GM19438 (cell line): ENCODE data around the gene HIGD1C.

Source experiments
- ATAC-seq: cut with Tn5 transposase; IDR thresholded peaks from one replicate; pipeline ENCODE4 v1.9.1; 2021; ENCODE audit warnings: low read depth; ENCODE audit not compliant: unreplicated experiment

The HIGD1C gene

GRCh38 chr12:50981319-50982239 is 29.2 kb downstream of the HIGD1C start:
- no peak for ATAC-seq

DNA sequence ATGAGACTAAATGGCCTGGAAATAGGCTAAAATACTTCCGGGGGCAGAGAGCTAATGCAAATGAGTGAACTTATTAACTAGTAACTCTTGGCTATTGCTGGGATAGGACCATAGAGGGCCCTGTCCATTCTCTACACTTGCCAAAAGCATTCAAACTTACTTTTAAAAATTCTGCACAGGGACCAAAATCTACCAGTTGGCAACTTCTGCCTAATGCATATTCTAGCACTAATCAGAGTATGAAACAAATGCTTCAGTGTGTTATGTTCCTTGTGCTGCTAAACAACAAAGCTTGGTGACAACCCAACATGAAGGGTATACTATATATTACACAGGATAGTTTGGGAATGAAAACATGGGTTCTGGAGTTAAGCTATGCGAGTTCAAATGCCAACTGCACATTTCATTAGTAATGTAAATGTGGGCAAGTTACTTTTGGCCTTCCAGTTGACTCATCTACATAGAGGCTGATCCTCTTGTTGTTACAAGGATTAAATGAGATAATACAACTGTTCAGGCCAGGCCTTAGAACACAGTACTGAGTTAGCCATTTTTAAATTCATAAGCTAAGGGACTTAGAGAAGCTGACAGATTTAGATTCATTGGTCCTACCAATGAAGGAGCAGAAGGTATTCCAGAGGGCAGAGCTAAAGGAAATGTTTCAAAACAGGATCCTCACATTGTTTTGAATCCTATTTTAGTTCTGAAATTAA is 32.4 kb downstream of the HIGD1C start:
- no peak for ATAC-seq

GRCh38 chr12:50985322-50985721 is 33.0 kb downstream of the HIGD1C start:
- no peak for ATAC-seq

DNA sequence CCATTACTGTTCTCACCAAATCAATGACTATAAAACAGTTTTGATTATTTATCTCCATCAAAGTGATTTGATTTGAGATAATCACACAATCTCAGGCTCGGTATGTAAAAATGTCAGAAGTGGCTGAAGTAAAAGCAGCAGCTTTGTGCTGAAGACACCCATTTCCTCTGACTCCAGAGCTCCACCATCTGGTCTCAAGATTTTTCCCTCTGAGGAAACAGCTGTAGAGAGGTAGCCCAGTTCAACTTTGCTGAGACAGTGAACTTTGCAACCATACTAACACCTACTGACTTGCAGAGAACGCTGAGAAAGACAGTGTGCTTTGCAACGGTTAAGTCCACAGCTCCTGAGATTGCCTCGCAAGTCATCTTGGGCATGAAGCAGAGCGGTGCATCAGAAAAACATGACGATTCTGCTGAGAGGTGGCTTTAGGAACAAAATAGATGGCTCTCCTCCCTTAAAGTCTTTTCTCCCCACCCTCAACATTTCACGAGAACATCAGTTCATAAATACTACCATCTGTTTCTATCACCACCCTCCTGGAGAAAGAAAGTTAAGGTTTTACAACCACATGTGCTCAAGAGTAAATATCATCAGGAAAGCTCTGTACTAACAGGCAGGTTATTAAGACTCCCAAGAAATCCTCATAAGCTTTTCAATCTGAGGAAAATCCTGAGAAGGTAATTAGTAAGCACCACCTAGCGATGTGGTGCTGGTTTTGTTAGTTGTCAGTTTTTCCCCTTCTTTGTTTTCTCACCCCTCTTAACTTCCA is 34.8 kb downstream of the HIGD1C start:
- ATAC-seq: no peak

DNA sequence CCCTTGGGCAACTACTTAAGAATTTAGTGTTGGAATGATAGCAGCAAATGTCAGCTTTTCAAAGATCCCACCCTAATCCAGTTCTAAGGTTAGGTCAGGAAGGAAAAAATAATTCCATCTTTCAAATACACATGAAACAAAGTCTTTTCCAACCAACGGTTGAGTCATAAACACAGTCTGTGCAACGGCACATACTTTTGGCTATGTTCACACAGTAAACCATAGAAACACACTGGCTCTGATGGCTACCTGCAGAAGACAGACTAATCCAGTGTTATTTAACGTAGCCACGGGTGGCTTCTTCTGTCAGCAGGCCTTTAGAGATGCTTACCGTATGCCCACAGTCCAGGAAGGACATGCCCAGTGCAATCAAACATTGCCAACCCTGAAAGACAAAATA is 35.7 kb downstream of the HIGD1C start:
- ATAC-seq: no peak

DNA sequence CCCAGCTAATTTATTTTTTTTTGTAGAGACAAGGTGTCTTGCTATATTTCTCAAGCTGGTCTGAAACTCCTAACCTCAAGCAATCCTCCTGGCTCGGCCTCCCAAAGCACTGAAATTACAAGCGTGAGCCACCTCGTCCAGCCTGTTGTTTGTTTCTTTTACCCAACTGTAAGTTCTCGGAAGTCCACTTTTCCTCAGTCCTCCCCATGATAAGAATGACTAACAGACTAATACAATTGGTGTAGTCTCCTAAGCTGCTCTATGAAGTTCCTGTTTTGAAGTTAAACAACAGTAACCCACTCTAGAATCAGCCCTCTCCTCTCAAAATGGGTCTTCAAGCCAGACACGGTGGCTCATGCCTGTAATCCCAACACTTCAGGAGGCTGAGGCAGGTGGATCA is 36.5 kb downstream of the HIGD1C start:
- ATAC-seq: no peak

- no peak for ATAC-seq
These were observed 37.9 kb downstream of the HIGD1C start for GRCh38 chr12:50990147-50990727.

DNA sequence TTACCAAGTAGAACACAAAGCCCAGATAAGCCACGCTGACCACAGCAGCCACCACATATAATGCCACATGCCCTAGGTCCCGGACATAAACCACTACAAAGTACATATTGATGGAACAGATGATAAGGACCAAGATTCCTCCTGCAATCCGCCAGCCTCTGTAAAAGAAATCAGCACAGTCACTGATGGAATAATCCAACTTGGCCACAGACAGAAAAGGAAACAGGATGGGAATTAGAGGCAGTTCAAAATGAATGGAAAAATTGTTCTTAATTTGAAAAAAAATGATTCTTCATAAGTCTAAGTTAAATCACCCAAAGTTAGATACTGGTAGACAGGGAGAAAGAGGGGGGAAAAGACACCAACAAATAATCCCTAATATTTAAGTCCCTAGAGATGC is 38.4 kb downstream of the HIGD1C start:
- ATAC-seq: no peak

GRCh38 chr12:50991291-50991690 is 38.9 kb downstream of the HIGD1C start:
- ATAC-seq: no peak

DNA sequence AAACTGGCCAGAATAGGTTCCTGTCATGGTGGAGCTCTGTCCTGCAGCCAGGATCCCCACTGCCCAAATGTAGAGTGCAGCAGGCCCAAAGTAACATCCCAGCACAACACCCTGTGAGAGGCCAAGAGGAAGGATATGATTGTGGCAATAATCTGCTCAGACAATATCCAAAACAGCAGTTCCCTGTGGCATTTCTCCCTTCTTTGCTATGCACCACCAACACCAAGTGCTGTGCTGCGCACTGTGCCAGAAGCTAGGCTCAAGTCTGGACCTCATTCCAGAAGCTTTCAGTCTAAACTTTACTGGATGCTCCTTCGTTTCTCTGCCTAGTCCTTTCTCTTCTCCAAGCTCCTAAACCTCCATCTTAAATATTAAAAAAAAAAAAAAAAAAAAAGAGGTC is 40.5 kb downstream of the HIGD1C start:
- no peak for ATAC-seq

GRCh38 chr12:50999093-50999492 is 46.7 kb downstream of the HIGD1C start:
- no peak for ATAC-seq

DNA sequence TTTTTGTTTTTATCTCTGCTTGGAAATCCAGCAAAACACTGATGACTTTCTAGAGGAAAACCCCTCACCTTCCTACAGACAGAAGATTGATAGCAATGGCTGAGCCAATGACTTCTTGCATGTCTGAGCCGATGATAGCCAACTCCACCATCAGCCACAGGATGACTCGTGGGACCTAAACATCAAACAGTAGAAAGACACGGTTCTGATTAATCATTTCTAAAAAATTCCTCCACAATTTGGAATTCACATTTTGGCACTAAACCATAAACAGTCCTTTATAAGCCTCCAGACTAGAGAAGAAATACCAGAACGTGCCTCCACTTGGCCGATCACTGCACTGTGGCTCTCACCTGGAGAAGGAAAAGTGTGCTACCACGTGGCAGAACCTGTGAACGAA is 47.9 kb downstream of the HIGD1C start:
- no peak for ATAC-seq

- no peak for ATAC-seq
These were observed 49.5 kb downstream of the HIGD1C start for GRCh38 chr12:51001799-51002198.

DNA sequence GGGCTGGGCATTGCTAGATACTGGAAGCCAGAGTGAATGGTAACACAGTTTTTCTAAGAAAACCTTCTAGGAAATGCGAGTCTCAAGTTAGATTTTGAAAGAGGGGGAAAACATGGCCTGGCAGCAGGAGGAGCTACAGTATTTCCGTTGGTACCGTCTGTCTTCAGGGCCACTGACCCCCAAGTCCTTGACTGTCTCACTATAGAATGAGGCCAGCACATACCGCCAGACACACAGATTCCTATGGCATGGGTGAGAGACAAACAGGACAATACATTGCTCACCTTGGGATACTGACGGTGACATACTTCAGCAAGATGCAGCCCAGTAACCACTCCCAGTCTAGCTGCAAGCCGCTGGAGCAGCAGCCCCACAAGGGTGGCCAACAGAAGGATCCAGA is 52.2 kb downstream of the HIGD1C start:
- no peak for ATAC-seq

- no peak for ATAC-seq
These were observed 52.7 kb downstream of the HIGD1C start for GRCh38 chr12:51005030-51005429.

GRCh38 chr12:51005671-51006070 is 53.3 kb downstream of the HIGD1C start:
- ATAC-seq: no peak

- no peak for ATAC-seq
These were observed 56.1 kb downstream of the HIGD1C start for GRCh38 chr12:51008329-51009055.

DNA sequence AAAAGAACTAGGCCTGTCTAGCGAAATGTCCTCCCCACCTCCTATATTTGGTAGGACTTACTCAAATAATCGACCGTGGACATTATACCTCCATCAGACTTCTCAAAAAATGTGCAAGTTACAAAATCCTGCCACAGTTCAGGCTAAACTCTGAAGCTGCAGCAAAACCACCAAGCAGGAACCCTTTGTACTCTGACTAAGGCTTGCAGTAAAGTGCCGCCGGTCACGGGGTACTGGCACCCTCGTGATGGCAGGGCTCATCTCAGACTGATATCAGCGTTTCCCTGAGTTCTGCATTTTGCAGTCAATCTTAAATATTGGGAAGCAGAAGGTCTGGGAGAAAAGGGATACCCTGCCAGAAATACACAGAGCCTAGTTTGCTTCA is 56.7 kb downstream of the HIGD1C start:
- no peak for ATAC-seq

- no peak for ATAC-seq
These were observed 59.6 kb downstream of the HIGD1C start for GRCh38 chr12:51011955-51012354.

- ATAC-seq: no peak
These were observed 60.4 kb downstream of the HIGD1C start for GRCh38 chr12:51012570-51013236.
